Effector memory CD8-positive, alpha-beta T cell (primary cell): ENCODE measurements around the gene SUSD6.

Experiments used
- ATAC-seq: fragments of 150-1000 bp; cut with Tn5 transposase; replicated peaks from 2 replicates; pipeline ENCODE4 v1.10.0; 2021; ENCODE audit warnings: mild to moderate bottlenecking, moderate library complexity
- DNase-seq, 3 experiments: peaks; one replicate each; pipeline ENCODE4 v3.0.0; 2021
- H3K27ac Mint-ChIP-seq, 2 donors: one replicate each; pipeline ENCODE4 v1.8.0; 2022; ENCODE audit warnings: mild to moderate bottlenecking in 2 of 2, mixed read lengths in 2 of 2, moderate library complexity in 2 of 2
- H3K27me3 Mint-ChIP-seq, 2 donors: one replicate each; pipeline ENCODE4 v1.8.0; 2022; ENCODE audit warnings: mixed read lengths in 2 of 2
- H3K36me3 Mint-ChIP-seq: one replicate; pipeline ENCODE4 v1.8.0; 2022; ENCODE audit warnings: mild to moderate bottlenecking, moderate library complexity, mixed read lengths; ENCODE audit not compliant: insufficient read depth
- H3K4me1 Mint-ChIP-seq, 2 donors: one replicate each; pipeline ENCODE4 v1.8.0; 2022; ENCODE audit warnings: low read depth in 2 of 2, mixed read lengths in 2 of 2
- H3K4me3 Mint-ChIP-seq, 2 donors: one replicate each; pipeline ENCODE4 v1.8.0; 2022; ENCODE audit warnings: mild to moderate bottlenecking in 2 of 2, mixed read lengths in 2 of 2, moderate library complexity in 2 of 2
- H3K9me3 Mint-ChIP-seq, 2 donors: one replicate each; pipeline ENCODE4 v1.8.0; 2022; ENCODE audit warnings: mixed read lengths in 2 of 2
- total RNA-seq, 9 experiments: gene quantifications; one replicate each; lab custom pipeline; 2026; lab: John Stamatoyannopoulos, UW

The SUSD6 gene
- total RNA-seq, result 78.7 to 181 (median 135) reads per million in 9 experiments

- Mint-ChIP-seq H3K36me3 (peaks cover 17% of the 10 kb centered on the region), H3K9me3 (no peaks in the 10 kb centered on the region), H3K27me3 (no peaks in the 10 kb centered on the region), H3K4me3 (peak within 1 kb of the TSS; percentile 97 to 98), H3K4me1 (peaks cover 46 to 49% of the 10 kb centered on the region in 2 donors), H3K27ac (peak within 1 kb of the TSS; percentile 95 to 98)
- peak; percentile 77 to 79 (median 78) for DNase-seq
- peak; percentile 76 for ATAC-seq
Measured at GRCh38 chr14:69611172-69612013, at the start of gene SUSD6. Gene SUSD6 (plus strand): TSS chr14:69611596. CDS start chr14:69658593, 46,997 bp downstream.

GRCh38 chr14:69561893-69562292, 49.5 kb upstream of the SUSD6 start:
- Mint-ChIP-seq H3K27me3 (peaks cover 54 to 68% of the 10 kb centered on the region in 2 donors), H3K27ac (no peak overlapping the region), H3K4me3 (no peak overlapping the region), H3K4me1 (no peaks in the 10 kb centered on the region), H3K36me3 (no peaks in the 10 kb centered on the region), H3K9me3 (no peaks in the 10 kb centered on the region)
- ATAC-seq (no peak), DNase-seq (no peak)

GRCh38 chr14:69567563-69567962, 43.8 kb upstream of the SUSD6 start:
- ATAC-seq, result no peak
- Mint-ChIP-seq H3K36me3 (no peaks in the 10 kb centered on the region), H3K27ac (no peak overlapping the region), H3K4me3 (no peak overlapping the region), H3K9me3 (no peaks in the 10 kb centered on the region), H3K4me1 (no peaks in the 10 kb centered on the region), H3K27me3 (peaks cover 58 to 81% of the 10 kb centered on the region in 2 donors)
- DNase-seq, result no peak

GRCh38 chr14:69569859-69570258, 41.5 kb upstream of the SUSD6 start:
- Mint-ChIP-seq H3K36me3 (no peaks in the 10 kb centered on the region), H3K27ac (no peak overlapping the region), H3K27me3 (peaks cover 63 to 88% of the 10 kb centered on the region in 2 donors), H3K4me1 (peaks cover 9 to 12% of the 10 kb centered on the region in 2 donors), H3K4me3 (no peak overlapping the region), H3K9me3 (no peaks in the 10 kb centered on the region)
- no peak for ATAC-seq
- no peak for DNase-seq

- no peak for DNase-seq
- Mint-ChIP-seq H3K4me1 (peaks cover 9 to 12% of the 10 kb centered on the region in 2 donors), H3K27me3 (peaks cover 62 to 88% of the 10 kb centered on the region in 2 donors), H3K4me3 (peak overlapping the region in 1 of 2 donors; percentile 51), H3K36me3 (no peaks in the 10 kb centered on the region), H3K27ac (no peak overlapping the region), H3K9me3 (no peaks in the 10 kb centered on the region)
- ATAC-seq, result no peak
Measured at GRCh38 chr14:69570836-69571330, 40.5 kb upstream of the SUSD6 start.

GRCh38 chr14:69571449-69572029, 39.9 kb upstream of the SUSD6 start:
- ATAC-seq (no peak), DNase-seq (no peak)
- Mint-ChIP-seq H3K9me3 (no peaks in the 10 kb centered on the region), H3K27me3 (peaks cover 63 to 88% of the 10 kb centered on the region in 2 donors), H3K4me3 (no peak overlapping the region), H3K27ac (no peak overlapping the region), H3K36me3 (no peaks in the 10 kb centered on the region), H3K4me1 (peaks cover 9 to 12% of the 10 kb centered on the region in 2 donors)

GRCh38 chr14:69572030-69572840, 39.2 kb upstream of the SUSD6 start:
- H3K27me3 Mint-ChIP-seq, result peaks cover 63 to 85% of the 10 kb centered on the region in 2 donors
- H3K36me3 Mint-ChIP-seq, result no peaks in the 10 kb centered on the region
- no peak for ATAC-seq

GRCh38 chr14:69572841-69573135, 38.6 kb upstream of the SUSD6 start:
- Mint-ChIP-seq H3K36me3 (no peaks in the 10 kb centered on the region), H3K27me3 (peaks cover 57 to 80% of the 10 kb centered on the region in 2 donors), H3K4me3 (peak overlapping the region; percentile 42 to 56), H3K9me3 (no peaks in the 10 kb centered on the region), H3K4me1 (peaks cover 9 to 12% of the 10 kb centered on the region in 2 donors), H3K27ac (no peak overlapping the region)
- DNase-seq, result no peak
- no peak for ATAC-seq

More at GRCh38 chr14:69572030-69572840, 39.2 kb upstream of the SUSD6 start:
- Mint-ChIP-seq H3K4me3 (peak overlapping the region; percentile 42 to 56), H3K27ac (no peak overlapping the region), H3K4me1 (peaks cover 9 to 12% of the 10 kb centered on the region in 2 donors), H3K9me3 (no peaks in the 10 kb centered on the region)
- DNase-seq, result no peak

GRCh38 chr14:69573205-69573830, 38.1 kb upstream of the SUSD6 start:
- no peak for DNase-seq
- no peaks in the 10 kb centered on the region for H3K36me3 Mint-ChIP-seq
- H3K27me3 Mint-ChIP-seq, result peaks cover 52 to 74% of the 10 kb centered on the region in 2 donors
- H3K9me3 Mint-ChIP-seq, result no peaks in the 10 kb centered on the region
- no peak overlapping the region for H3K27ac Mint-ChIP-seq
- H3K4me1 Mint-ChIP-seq, result peaks cover 9 to 12% of the 10 kb centered on the region in 2 donors
- no peak for ATAC-seq
- peak overlapping the region; percentile 81 to 83 for H3K4me3 Mint-ChIP-seq

GRCh38 chr14:69573831-69574262, 37.5 kb upstream of the SUSD6 start:
- Mint-ChIP-seq H3K36me3 (no peaks in the 10 kb centered on the region), H3K4me1 (peaks cover 9 to 12% of the 10 kb centered on the region in 2 donors), H3K27me3 (peaks cover 47 to 69% of the 10 kb centered on the region in 2 donors), H3K9me3 (no peaks in the 10 kb centered on the region), H3K4me3 (peak overlapping the region; percentile 81 to 83), H3K27ac (no peak overlapping the region)
- DNase-seq, result no peak
- no peak for ATAC-seq

GRCh38 chr14:69574263-69574953, 37.0 kb upstream of the SUSD6 start, which contains the start of gene CCDC177:
Gene CCDC177 (minus strand): TSS chr14:69574871. CDS start chr14:69573622, 1,249 bp downstream.
- no peak within 1 kb of the TSS for H3K27ac Mint-ChIP-seq
- H3K36me3 Mint-ChIP-seq, result no peaks in the 10 kb centered on the region
- ATAC-seq (peak; percentile 90), DNase-seq (peak; percentile 65 to 69 (median 65))
- peak within 1 kb of the TSS; percentile 81 to 83 for H3K4me3 Mint-ChIP-seq
- H3K27me3 Mint-ChIP-seq, result peaks cover 45 to 63% of the 10 kb centered on the region in 2 donors
- peaks cover 9 to 12% of the 10 kb centered on the region in 2 donors for H3K4me1 Mint-ChIP-seq
- no peaks in the 10 kb centered on the region for H3K9me3 Mint-ChIP-seq

GRCh38 chr14:69574954-69575295, 36.5 kb upstream of the SUSD6 start:
- Mint-ChIP-seq H3K9me3 (no peaks in the 10 kb centered on the region), H3K4me1 (peaks cover 9 to 12% of the 10 kb centered on the region in 2 donors), H3K4me3 (peak overlapping the region; percentile 81 to 83), H3K27ac (no peak overlapping the region), H3K27me3 (peaks cover 42 to 58% of the 10 kb centered on the region in 2 donors), H3K36me3 (no peaks in the 10 kb centered on the region)
- ATAC-seq (no peak), DNase-seq (no peak)
